Smooth muscle cell of trachea (primary cell): ENCODE results near the gene ACVR1. TPM values are rescaled to one million over a fixed set of nuclear protein-coding genes. Genes with fewer than 3 reads are reported as not detected.

ENCODE experiments used
- total RNA-seq: library from RNA; depleted of rRNA; stranded (reverse); fragments of >200 nt; gene quantifications from 2 replicates; pipeline ENCODE4 v1.2.1, GENCODE V29; 2014

The ACVR1 gene
- 37.2 and 46.4 TPM in 2 replicates for total RNA-seq

GRCh38 chr2:157876066-157876785 lies at the start of gene ACVR1:
Gene ACVR1 (minus strand): TSS chr2:157876330. CDS start chr2:157799493, 76,837 bp downstream.

Other genes with a start within 250 kb of the ACVR1 start
- gene ACVR1C, start 247.5 kb downstream of the ACVR1 start, total RNA-seq, result 0.44 and 0.50 TPM in 2 replicates
- gene UPP2, start 225.5 kb upstream of the ACVR1 start, total RNA-seq, result under 0.01 TPM in 1 of 2 replicates, not detected in the other